AG10803 (cell line): Measurements from ENCODE around the gene ZNRF2.
"Not testable (repeated sequence)": the region's sequence is repeated elsewhere in the genome, so short reads cannot be mapped to it uniquely, and the experiment has no call there.

Source experiments
- DNase-seq: peaks from one replicate; pipeline ENCODE4 v3.0.0; 2010; ENCODE audit warnings: low read depth
- H3K4me3 ChIP-seq: 2 replicates; pipeline ENCODE4 v1.5.1; 2011; ENCODE audit warnings: mild to moderate bottlenecking, low read length, control low read depth
- TF ChIP-seq, protein P1 (sequence below): conservative IDR thresholded peaks from 2 replicates; pipeline ENCODE4 v1.5.1; 2011; ENCODE audit warnings: mild to moderate bottlenecking, low read length, control low read depth, inconsistent platforms

Gene ZNRF2

DNA sequence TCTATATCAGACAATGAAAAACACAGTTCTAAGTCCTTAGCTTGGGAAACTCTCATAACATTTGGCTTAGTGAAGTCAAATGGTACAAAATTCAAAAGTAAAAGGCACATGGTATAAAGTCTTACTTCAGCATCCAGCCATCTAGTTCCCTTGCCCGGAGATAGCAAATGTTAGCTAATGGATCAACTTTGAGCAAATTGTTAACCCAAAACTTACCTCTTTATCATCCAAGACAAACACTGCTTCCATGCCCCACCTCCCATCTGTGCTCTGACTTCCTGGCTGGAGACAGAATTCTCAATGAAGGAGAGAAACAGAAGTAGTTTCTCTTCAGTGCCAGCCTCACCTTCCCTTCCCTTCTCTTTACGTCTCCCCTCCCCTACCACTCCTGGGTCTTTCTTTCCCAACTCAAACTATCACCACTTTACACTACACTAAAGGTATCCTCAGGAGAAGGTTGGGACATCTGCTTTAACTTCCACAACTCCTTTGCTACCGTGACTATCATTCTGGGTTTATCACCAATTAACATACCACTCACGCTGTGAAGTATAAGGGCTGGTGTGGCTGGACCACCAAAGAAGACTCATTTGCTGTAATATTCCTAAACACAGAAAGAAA, 21.2 kb upstream of the ZNRF2 start:
- TF ChIP-seq, protein P1, sequence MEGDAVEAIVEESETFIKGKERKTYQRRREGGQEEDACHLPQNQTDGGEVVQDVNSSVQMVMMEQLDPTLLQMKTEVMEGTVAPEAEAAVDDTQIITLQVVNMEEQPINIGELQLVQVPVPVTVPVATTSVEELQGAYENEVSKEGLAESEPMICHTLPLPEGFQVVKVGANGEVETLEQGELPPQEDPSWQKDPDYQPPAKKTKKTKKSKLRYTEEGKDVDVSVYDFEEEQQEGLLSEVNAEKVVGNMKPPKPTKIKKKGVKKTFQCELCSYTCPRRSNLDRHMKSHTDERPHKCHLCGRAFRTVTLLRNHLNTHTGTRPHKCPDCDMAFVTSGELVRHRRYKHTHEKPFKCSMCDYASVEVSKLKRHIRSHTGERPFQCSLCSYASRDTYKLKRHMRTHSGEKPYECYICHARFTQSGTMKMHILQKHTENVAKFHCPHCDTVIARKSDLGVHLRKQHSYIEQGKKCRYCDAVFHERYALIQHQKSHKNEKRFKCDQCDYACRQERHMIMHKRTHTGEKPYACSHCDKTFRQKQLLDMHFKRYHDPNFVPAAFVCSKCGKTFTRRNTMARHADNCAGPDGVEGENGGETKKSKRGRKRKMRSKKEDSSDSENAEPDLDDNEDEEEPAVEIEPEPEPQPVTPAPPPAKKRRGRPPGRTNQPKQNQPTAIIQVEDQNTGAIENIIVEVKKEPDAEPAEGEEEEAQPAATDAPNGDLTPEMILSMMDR, result no peak
- no peak for DNase-seq
- H3K4me3 ChIP-seq, result no peak overlapping the region

GRCh38 chr7:30264052-30264451, 20.3 kb upstream of the ZNRF2 start:
- TF ChIP-seq, protein P1, result no peak
- no peak for DNase-seq

DNA sequence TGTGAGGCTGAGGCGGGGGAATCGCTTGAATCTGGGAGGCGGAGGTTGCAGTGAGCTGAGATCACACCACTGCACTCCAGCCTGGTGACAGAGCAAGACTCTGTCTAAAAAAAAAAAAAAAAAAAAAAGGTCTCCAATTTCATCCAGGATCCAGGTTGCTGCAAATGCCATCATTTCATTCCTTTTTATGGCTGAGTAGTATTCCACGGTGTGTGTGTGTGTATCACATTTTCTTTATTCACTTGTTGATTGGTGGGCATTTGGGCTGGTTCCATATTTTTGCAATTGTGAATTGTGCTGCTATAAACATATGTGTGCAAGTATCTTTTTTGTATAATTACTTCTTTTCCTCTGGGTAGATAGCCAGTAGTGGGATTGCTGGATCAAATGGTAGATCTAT, 19.2 kb upstream of the ZNRF2 start:
- not testable (repeated sequence) for H3K4me3 ChIP-seq, DNase-seq

More at GRCh38 chr7:30264052-30264451, 20.3 kb upstream of the ZNRF2 start:
- H3K4me3 ChIP-seq, result no peak overlapping the region

- H3K4me3 ChIP-seq, result no peak overlapping the region
- TF ChIP-seq, protein P1, result no peak
Observed at GRCh38 chr7:30266686-30267085, 17.7 kb upstream of the ZNRF2 start.

GRCh38 chr7:30268586-30268985, 15.8 kb upstream of the ZNRF2 start:
- TF ChIP-seq, protein P1, result no peak
- DNase-seq, result no peak
- H3K4me3 ChIP-seq, result no peak overlapping the region

More at GRCh38 chr7:30266686-30267085, 17.7 kb upstream of the ZNRF2 start:
- no peak for DNase-seq

- DNase-seq, result no peak
- H3K4me3 ChIP-seq, result no peak overlapping the region
- TF ChIP-seq, protein P1, result no peak
Observed at GRCh38 chr7:30269490-30269889, 14.9 kb upstream of the ZNRF2 start.

DNA sequence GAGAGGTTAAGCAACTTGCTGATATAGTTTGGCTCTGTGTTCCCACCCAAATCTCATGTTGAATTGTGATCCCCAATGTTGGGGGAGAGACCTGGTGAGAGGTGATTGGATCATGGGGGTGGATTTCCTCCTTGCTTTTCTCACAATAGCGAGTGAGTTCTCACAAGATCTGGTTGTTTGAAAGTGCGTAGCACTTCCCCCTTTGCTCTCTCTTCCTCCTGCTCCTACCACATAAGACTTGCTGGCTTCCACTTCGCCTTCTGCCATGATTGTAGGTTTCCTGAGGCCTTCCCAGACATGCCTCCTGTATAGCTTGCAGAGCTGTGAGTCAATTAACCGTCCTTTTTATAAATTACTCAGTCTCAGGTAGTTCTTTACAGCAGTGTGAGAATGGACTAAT, 13.5 kb upstream of the ZNRF2 start:
- no peak for DNase-seq
- no peak overlapping the region for H3K4me3 ChIP-seq
- TF ChIP-seq, protein P1, result no peak
